ENCODE data around the gene MN1. TPM values are rescaled to one million over a fixed set of nuclear protein-coding genes. Genes with fewer than 3 reads are reported as not detected.

The MN1 gene
- total RNA-seq, 1 donor from 2014 or later, result 0.09 TPM

DNA sequence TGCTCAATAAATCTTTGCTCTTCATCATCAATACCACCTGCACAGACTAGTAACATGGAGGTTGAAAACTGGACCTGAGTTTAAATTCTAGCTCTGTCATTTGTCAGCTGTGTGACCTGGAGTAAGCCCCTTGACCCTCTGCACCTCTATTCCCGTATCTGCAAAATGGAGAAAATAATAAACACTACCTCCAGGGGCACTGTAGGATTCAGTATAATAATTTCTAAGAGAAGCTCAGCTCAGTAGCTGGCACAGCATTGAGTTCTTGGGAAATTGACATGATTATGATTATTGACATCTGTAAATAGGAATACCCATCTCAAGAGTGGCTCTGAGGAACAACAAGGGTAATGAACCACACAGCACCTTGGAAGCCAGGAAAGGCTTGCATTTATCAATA lies 78.4 kb downstream of the MN1 start:
- Mint-ChIP-seq H3K4me1 (ENCODE audit: low read depth) (no peaks in the 10 kb centered on the region), H3K27ac (no peak overlapping the region), H3K9me3 (peaks cover 6% of the 10 kb centered on the region), H3K4me3 (ENCODE audit: low read depth) (no peak overlapping the region), H3K27me3 (ENCODE audit: low read depth) (no peaks in the 10 kb centered on the region), H3K36me3 (ENCODE audit: low read depth) (no peaks in the 10 kb centered on the region)
- no peak for DNase-seq (ENCODE audit: low spot score)
- intact Hi-C loops (cut with micrococcal nuclease), result no loop called here

DNA sequence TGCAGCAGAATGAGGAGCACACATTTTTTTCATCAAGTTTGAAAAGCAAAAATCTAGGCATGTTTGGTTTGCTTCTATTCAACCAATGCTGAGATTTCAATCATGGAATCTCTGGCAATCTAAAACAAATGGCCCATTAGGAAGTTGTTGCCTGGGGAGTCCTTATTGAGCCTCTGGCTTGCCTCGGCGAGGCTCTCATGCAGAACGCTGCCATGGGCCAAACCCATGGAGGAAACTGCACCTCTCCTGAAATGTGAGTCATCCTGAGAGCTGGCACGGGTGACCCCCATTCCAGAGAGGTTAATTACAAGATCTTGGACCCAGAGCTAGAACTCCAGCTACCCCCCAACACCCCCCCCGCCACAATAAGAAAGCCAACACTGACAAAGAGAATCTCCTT lies 80.7 kb downstream of the MN1 start:
- H3K27me3 Mint-ChIP-seq (ENCODE audit: low read depth), result no peaks in the 10 kb centered on the region
- no peaks in the 10 kb centered on the region for H3K36me3 Mint-ChIP-seq (ENCODE audit: low read depth)
- no peak overlapping the region for H3K27ac Mint-ChIP-seq
- DNase-seq (ENCODE audit: low spot score), result no peak
- peaks cover 6% of the 10 kb centered on the region for H3K9me3 Mint-ChIP-seq
- intact Hi-C loops (cut with micrococcal nuclease), result no loop called here
- H3K4me3 Mint-ChIP-seq (ENCODE audit: low read depth), result no peak overlapping the region
- H3K4me1 Mint-ChIP-seq (ENCODE audit: low read depth), result no peaks in the 10 kb centered on the region

DNA sequence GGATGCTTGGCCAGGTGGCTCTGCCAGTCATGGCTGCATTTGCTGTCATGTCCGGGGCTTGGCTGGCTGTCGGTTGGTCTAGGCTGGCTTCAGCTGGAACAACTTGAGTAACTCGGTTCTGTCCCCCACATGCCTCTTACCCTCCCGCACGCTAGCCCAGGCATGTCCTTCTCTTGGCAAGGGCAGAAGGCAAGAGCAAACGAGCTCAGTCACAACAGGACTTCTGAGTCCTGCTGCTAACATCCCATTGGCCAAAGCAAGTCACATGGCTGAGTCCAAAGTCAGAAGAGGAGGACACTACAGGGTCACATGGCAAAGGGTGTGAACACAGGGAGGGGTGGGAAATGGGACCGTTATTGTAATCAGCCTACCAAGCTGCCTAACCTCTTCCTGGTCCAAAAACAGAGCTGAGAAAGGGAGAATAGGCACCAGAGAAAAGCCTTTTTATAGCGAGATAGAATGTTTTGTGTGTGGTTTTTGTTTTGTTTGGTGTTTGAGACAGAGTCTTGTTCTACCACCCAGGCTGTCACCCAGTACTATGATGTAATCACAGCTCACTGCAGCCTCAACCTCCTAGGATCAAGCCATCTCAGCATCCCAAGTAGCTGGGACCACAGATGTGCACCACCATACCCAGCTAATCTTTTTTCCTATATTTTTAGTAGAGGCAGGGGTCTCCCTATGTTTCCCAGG lies 81.9 kb downstream of the MN1 start:
- intact Hi-C loops (cut with micrococcal nuclease), result no loop called here
- Mint-ChIP-seq H3K27me3 (ENCODE audit: low read depth) (no peaks in the 10 kb centered on the region), H3K9me3 (no peaks in the 10 kb centered on the region), H3K4me3 (ENCODE audit: low read depth) (no peak overlapping the region), H3K4me1 (ENCODE audit: low read depth) (no peaks in the 10 kb centered on the region), H3K27ac (no peak overlapping the region), H3K36me3 (ENCODE audit: low read depth) (no peaks in the 10 kb centered on the region)
- no peak for DNase-seq (ENCODE audit: low spot score)

DNA sequence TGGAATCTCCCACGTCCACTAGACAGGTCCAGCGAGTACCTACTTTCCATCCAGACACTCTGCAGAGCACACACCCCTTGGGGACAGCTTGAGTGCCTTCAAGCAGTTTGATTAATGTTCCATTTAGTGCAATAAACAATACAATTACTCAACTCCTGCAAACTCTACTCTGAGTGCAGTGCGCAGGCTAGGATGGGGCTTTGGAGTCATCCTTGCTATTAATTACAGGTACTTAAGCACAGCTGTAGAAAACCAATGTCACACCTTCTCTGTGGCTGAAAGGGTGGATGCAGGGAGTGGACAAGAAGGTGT lies 82.6 kb downstream of the MN1 start:
- no peaks in the 10 kb centered on the region for H3K9me3 Mint-ChIP-seq
- no peak for DNase-seq (ENCODE audit: low spot score)
- intact Hi-C loops (cut with micrococcal nuclease), result no loop called here
- H3K4me3 Mint-ChIP-seq (ENCODE audit: low read depth), result no peak overlapping the region
- H3K27me3 Mint-ChIP-seq (ENCODE audit: low read depth), result no peaks in the 10 kb centered on the region
- no peaks in the 10 kb centered on the region for H3K4me1 Mint-ChIP-seq (ENCODE audit: low read depth)
- H3K27ac Mint-ChIP-seq, result no peak overlapping the region
- H3K36me3 Mint-ChIP-seq (ENCODE audit: low read depth), result no peaks in the 10 kb centered on the region

DNA sequence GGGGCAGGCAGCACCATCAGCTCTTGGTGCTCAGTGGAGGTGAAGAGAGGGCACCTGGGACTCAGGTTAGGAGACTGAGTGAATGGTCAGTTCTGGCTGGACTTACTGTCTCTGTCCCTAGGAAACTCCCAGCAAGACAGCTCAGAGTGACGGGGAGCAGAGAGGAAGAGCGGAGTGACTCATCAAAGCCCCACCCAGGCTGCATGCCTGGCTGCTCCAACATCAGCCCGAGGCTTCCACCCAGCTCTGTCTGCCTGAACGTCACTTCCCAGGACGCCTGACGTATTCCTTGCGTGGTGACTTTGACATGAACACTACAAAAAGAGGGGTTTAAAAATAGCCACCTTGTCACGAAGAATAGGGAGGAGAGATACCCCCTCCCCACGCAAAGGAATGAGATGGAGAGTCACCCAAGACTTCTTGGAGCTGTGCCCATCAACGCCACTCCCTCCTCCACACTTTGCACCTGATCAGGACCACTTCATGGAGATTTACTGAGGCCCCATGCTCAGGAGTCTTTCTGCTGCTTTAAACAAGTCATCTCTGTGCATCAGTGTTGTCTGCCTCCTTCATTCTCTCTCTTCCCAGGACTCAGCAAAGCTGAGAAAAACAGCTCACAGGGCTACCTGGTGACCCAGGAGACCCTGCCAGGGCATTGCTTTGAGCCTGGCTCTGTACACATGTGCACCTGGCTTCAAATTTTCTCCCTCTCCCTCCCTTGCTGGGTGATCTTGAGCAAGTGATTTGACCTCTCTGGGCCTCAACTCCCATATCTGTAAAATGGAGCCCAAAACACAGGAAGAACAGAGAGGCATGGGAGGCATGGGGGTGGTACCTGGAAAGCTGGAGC lies 83.1 kb downstream of the MN1 start:
- intact Hi-C loops (cut with micrococcal nuclease), result no loop called here
- no peaks in the 10 kb centered on the region for H3K9me3 Mint-ChIP-seq

DNA sequence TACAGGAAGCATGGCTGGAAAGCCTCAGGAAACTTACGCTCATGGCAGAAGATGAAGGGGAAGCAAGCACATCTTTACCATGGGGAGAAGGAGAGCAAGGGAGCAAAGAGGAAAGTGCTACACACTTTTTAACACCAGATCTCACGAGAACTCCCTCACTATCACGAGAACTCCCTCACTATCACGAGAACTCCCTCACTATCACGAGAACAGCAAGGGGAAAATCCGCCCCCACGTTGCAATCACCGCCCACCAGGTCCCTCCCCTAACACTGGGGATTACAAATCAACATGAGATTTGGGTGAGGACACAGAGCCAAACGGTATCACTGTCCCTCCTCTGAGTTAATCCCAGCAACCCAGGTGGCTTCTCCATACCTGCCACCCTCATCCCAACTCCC lies 84.5 kb downstream of the MN1 start:
- H3K36me3 Mint-ChIP-seq (ENCODE audit: low read depth), result no peaks in the 10 kb centered on the region
- no peaks in the 10 kb centered on the region for H3K4me1 Mint-ChIP-seq (ENCODE audit: low read depth)
- intact Hi-C loops (cut with micrococcal nuclease), result no loop called here
- H3K4me3 Mint-ChIP-seq (ENCODE audit: low read depth), result no peak overlapping the region
- H3K9me3 Mint-ChIP-seq, result no peaks in the 10 kb centered on the region
- no peak for DNase-seq (ENCODE audit: low spot score)
- H3K27me3 Mint-ChIP-seq (ENCODE audit: low read depth), result no peaks in the 10 kb centered on the region
- H3K27ac Mint-ChIP-seq, result no peak overlapping the region

More for the DNA sequence above, 83.1 kb downstream of the MN1 start:
- Mint-ChIP-seq H3K27ac (no peak overlapping the region), H3K36me3 (ENCODE audit: low read depth) (no peaks in the 10 kb centered on the region), H3K27me3 (ENCODE audit: low read depth) (no peaks in the 10 kb centered on the region), H3K4me1 (ENCODE audit: low read depth) (no peaks in the 10 kb centered on the region), H3K4me3 (ENCODE audit: low read depth) (no peak overlapping the region)
- no peak for DNase-seq (ENCODE audit: low spot score)

DNA sequence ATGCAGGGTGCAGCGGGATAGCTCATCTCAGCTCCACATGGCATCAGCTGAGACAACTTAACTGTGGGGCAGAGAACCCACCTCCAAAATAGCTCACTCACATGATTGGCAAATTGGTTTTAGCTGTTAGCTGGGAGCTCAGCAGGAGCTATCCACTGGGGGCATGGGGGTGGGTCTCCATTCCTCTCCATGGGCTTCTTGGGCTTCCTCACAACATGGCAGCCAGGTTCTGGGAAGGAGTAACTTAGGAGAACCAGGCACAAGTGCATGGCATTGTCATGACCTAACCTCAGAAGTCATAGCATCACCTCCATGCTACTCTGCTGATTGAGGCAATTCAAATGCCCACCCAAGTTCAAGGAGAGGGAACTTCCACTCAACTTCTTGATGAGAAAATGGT lies 85.5 kb downstream of the MN1 start:
- Mint-ChIP-seq H3K27me3 (ENCODE audit: low read depth) (no peaks in the 10 kb centered on the region), H3K27ac (no peak overlapping the region), H3K9me3 (no peaks in the 10 kb centered on the region), H3K4me1 (ENCODE audit: low read depth) (no peaks in the 10 kb centered on the region), H3K4me3 (ENCODE audit: low read depth) (no peak overlapping the region), H3K36me3 (ENCODE audit: low read depth) (no peaks in the 10 kb centered on the region)
- DNase-seq (ENCODE audit: low spot score), result no peak
- intact Hi-C loops (cut with micrococcal nuclease), result no loop called here

DNA sequence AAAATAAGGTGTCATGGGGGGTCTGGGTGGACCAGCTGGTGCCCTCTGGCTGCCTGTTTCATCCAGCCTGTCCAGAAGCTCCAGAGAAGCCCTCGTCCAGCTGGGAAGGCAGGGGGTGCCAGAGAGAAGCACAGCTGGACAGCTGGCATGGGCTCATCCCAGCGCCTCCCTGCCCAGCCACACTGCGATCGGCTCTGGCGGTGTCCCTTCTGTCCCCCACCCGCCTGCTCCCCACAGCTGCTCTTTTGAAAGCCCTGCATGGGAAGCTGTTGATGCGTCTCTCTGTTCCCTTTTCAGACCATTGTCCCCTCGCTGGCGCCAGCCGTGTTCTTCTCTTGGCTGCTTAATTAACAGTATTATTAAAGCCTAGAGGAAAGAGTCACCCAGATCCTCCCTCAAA lies 86.5 kb downstream of the MN1 start:
- no peak for DNase-seq (ENCODE audit: low spot score)
- intact Hi-C loops (cut with micrococcal nuclease), result no loop called here
- H3K27me3 Mint-ChIP-seq (ENCODE audit: low read depth), result no peaks in the 10 kb centered on the region
- H3K27ac Mint-ChIP-seq, result no peak overlapping the region
- H3K4me1 Mint-ChIP-seq (ENCODE audit: low read depth), result peaks cover 1% of the 10 kb centered on the region
- no peaks in the 10 kb centered on the region for H3K36me3 Mint-ChIP-seq (ENCODE audit: low read depth)
- no peak overlapping the region for H3K4me3 Mint-ChIP-seq (ENCODE audit: low read depth)
- H3K9me3 Mint-ChIP-seq, result no peaks in the 10 kb centered on the region

DNA sequence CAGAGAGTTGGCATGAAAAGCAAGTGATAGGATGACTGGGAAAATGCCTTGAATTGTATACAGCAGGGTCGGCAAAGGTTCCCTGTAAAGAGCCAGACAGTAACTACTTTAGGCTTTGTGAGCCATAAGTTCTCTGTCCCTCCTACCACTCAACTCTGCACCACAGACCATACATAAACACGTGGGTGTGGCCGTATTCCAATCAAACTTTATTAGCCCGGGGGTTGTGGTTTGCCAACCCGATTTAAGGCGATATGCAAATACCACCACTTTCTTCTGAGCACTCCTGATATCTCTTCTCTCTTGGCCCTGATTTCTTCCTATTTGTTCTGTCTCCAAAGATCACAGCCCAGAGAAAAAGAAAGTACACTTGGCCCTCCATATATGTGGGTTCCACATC lies 87.5 kb downstream of the MN1 start:
- H3K9me3 Mint-ChIP-seq, result no peaks in the 10 kb centered on the region
- no peak overlapping the region for H3K4me3 Mint-ChIP-seq (ENCODE audit: low read depth)
- H3K36me3 Mint-ChIP-seq (ENCODE audit: low read depth), result no peaks in the 10 kb centered on the region
- no peak overlapping the region for H3K27ac Mint-ChIP-seq
- H3K27me3 Mint-ChIP-seq (ENCODE audit: low read depth), result no peaks in the 10 kb centered on the region
- peaks cover 3% of the 10 kb centered on the region for H3K4me1 Mint-ChIP-seq (ENCODE audit: low read depth)
- DNase-seq (ENCODE audit: low spot score), result no peak
- intact Hi-C loops (cut with micrococcal nuclease), result no loop called here

DNA sequence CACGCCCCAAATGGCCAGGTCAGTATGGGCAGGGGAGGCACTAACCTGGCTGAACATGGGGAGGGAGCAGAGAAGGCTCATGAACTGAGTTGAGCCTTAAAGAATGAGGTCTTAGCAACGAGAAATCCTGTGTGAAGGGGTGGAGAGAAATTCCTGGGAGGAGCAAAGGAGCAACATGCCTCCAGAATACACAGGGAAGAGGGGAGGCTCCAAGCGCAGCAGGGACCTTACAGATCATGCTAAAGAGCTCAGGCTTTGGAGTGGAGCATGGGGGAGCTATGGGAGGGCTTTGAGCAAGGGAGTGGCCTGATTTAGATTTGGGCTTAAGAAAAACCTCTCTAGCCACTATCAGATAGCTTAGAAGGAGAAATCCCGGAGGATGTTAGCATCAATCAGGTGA lies 88.1 kb downstream of the MN1 start:
- intact Hi-C loops (cut with micrococcal nuclease), result no loop called here
- no peak for DNase-seq (ENCODE audit: low spot score)
- Mint-ChIP-seq H3K4me3 (ENCODE audit: low read depth) (no peak overlapping the region), H3K27me3 (ENCODE audit: low read depth) (no peaks in the 10 kb centered on the region), H3K36me3 (ENCODE audit: low read depth) (no peaks in the 10 kb centered on the region), H3K9me3 (no peaks in the 10 kb centered on the region), H3K27ac (no peak overlapping the region), H3K4me1 (ENCODE audit: low read depth) (peaks cover 3% of the 10 kb centered on the region)

DNA sequence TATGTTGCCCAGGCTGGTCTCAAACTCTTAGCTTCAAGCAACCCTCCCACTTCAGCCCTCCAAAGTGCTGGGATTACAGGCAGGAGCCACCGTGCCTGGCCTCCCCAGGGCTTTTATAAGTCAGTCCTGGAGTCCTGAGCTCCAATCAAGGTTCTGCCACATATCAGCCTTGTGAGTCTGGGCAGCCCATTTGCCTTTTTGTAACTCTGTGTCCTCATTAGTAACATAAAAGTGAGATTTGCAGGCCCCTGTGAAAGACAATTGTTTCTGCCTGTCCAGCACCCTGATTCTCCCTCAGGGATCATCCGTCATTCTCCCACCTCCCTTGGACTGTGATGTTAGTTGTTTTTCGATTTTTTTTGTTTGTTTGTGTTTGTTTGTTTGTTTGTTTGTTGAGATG lies 89.8 kb downstream of the MN1 start:
- Mint-ChIP-seq H3K27ac (no peak overlapping the region), H3K36me3 (ENCODE audit: low read depth) (no peaks in the 10 kb centered on the region)

DNA sequence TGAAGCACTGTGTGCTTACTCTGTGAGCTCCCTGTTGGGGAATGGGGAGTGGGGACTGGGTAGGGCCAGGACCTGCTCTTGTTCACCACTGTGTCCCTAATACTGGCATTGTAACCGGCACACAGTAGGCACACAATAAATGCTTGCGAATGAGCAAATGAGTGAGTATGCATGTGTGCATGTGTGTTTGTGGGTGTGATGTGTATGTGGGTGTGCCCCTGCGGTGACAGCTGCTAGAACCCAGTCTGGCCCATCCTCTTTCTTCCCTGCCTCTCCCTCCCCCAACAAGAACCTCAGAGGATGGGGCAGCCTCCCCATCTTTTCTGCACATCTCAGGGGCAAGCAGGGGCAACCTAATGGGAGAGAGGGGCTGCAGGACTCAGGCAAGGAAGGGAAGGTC lies 90.5 kb downstream of the MN1 start:
- no peak overlapping the region for H3K4me3 Mint-ChIP-seq (ENCODE audit: low read depth)
- no peaks in the 10 kb centered on the region for H3K9me3 Mint-ChIP-seq
- no peaks in the 10 kb centered on the region for H3K36me3 Mint-ChIP-seq (ENCODE audit: low read depth)
- H3K4me1 Mint-ChIP-seq (ENCODE audit: low read depth), result peaks cover 3% of the 10 kb centered on the region
- no peak overlapping the region for H3K27ac Mint-ChIP-seq
- no peaks in the 10 kb centered on the region for H3K27me3 Mint-ChIP-seq (ENCODE audit: low read depth)
- no peak for DNase-seq (ENCODE audit: low spot score)
- intact Hi-C loops (cut with micrococcal nuclease), result no loop called here

More for the DNA sequence above, 89.8 kb downstream of the MN1 start:
- H3K4me1 Mint-ChIP-seq (ENCODE audit: low read depth), result peaks cover 3% of the 10 kb centered on the region
- H3K27me3 Mint-ChIP-seq (ENCODE audit: low read depth), result no peaks in the 10 kb centered on the region
- DNase-seq (ENCODE audit: low spot score), result no peak
- H3K4me3 Mint-ChIP-seq (ENCODE audit: low read depth), result no peak overlapping the region
- no peaks in the 10 kb centered on the region for H3K9me3 Mint-ChIP-seq
- intact Hi-C loops (cut with micrococcal nuclease), result no loop called here

DNA sequence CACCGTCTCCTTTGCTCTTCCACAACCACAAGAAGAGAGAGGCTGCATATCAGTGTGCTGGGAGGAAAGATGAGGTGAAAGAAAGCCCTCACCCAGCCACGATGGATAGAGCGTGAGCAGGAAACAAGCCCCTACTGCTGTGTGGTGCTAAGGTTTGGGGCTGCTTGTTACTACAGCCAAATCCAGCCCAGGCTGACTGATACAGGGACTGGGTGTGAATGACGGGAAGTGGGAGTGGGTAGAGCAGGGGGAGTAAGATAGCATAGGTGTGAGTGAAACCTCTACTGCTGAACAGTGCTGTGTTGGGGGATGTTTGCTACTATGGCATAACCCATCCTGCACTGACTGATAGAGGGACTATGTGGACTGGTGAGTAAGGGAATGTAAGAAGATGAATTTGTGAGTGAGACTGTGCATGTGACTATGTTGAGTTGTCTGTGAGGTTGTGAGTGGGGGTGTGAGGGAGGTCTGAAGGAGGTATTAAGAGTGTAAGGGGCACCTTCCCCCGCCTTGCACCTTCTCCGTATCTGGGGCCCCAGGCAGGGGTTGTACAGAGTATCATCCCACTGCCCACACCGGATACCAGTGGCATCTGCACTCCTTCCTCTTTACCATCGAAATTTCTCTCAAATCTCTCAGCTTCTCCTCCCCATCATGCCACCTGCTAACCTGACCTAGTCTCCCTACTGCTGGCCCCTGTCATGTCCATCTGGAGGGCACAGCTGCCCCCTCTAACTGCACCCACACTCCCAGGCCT lies 91.5 kb downstream of the MN1 start:
- Mint-ChIP-seq H3K4me1 (ENCODE audit: low read depth) (peaks cover 3% of the 10 kb centered on the region), H3K27ac (no peak overlapping the region), H3K27me3 (ENCODE audit: low read depth) (no peaks in the 10 kb centered on the region), H3K9me3 (no peaks in the 10 kb centered on the region), H3K4me3 (ENCODE audit: low read depth) (no peak overlapping the region), H3K36me3 (ENCODE audit: low read depth) (no peaks in the 10 kb centered on the region)
- intact Hi-C loops (cut with micrococcal nuclease), result no loop called here
- DNase-seq (ENCODE audit: low spot score), result no peak
